GM23338 (cell line): Measurements from ENCODE around the gene DNAAF8. TPM values are rescaled to one million over a fixed set of nuclear protein-coding genes. Genes with fewer than 3 reads are reported as not detected.

Source experiments
- ATAC-seq: fragments of 200-7000 bp; cut with Tn5 transposase; 3 replicates; pipeline ENCODE4 v1.9.1; 2020
- DNase-seq: peaks from one replicate; pipeline ENCODE4 v3.0.0-alpha.2; 2015; ENCODE audit warnings: low spot score
- H2AFZ ChIP-seq: fragments of 200-600 bp; sonication (generic); 2 replicates; pipeline ENCODE4 v1.8.0; 2016; ENCODE audit warnings: antibody characterized with exemption, mild to moderate bottlenecking, moderate library complexity
- H3F3A ChIP-seq: fragments of 200-600 bp; sonication (generic); replicated peaks from 2 replicates; pipeline ENCODE4 v1.8.0; 2017; ENCODE audit warnings: antibody characterized with exemption, mixed run types, low read depth
- H3K27ac ChIP-seq: fragments of 200-600 bp; sonication (generic); 2 replicates; pipeline ENCODE4 v1.6.1; 2016; ENCODE audit warnings: low read depth
- H3K27me3 ChIP-seq: fragments of 200-600 bp; sonication (generic); 2 replicates; pipeline ENCODE4 v1.8.0; 2016; ENCODE audit warnings: mild to moderate bottlenecking, mixed run types, moderate library complexity; ENCODE audit not compliant: insufficient read depth
- H3K36me3 ChIP-seq: fragments of 200-600 bp; sonication (generic); 2 replicates; pipeline ENCODE4 v1.8.0; 2016; ENCODE audit warnings: mild to moderate bottlenecking; ENCODE audit not compliant: insufficient read depth
- H3K4me1 ChIP-seq: fragments of 200-600 bp; sonication (generic); 2 replicates; pipeline ENCODE4 v1.8.0; 2016; ENCODE audit warnings: mild to moderate bottlenecking, moderate library complexity; ENCODE audit not compliant: insufficient read depth
- H3K4me2 ChIP-seq: fragments of 200-600 bp; sonication (generic); 2 replicates; pipeline ENCODE4 v1.7.1; 2017; ENCODE audit warnings: mixed run types
- H3K4me3 ChIP-seq: fragments of 200-600 bp; sonication (generic); 2 replicates; pipeline ENCODE4 v1.6.1; 2016; ENCODE audit warnings: mixed run types
- H3K79me2 ChIP-seq: fragments of 200-600 bp; sonication (generic); replicated peaks from 2 replicates; pipeline ENCODE4 v1.8.0; 2017; ENCODE audit warnings: mild to moderate bottlenecking; ENCODE audit not compliant: insufficient read depth
- H3K9me2 ChIP-seq: fragments of 200-600 bp; sonication (generic); 2 replicates; pipeline ENCODE4 v1.8.0; 2017; ENCODE audit not compliant: insufficient read depth
- H4K20me1 ChIP-seq: fragments of 200-600 bp; sonication (generic); replicated peaks from 2 replicates; pipeline ENCODE4 v1.8.0; 2017; ENCODE audit warnings: mild to moderate bottlenecking; ENCODE audit not compliant: insufficient read depth
- H3K27ac Mint-ChIP-seq: 2 replicates; pipeline ENCODE4 v1.8.0; 2020; ENCODE audit warnings: inconsistent platforms, mild to moderate bottlenecking, moderate library complexity, mixed read lengths
- H3K27me3 Mint-ChIP-seq: 3 replicates; pipeline ENCODE4 v1.8.0; 2022; ENCODE audit warnings: low read depth, mild to moderate bottlenecking, moderate library complexity, mixed read lengths, inconsistent platforms; ENCODE audit not compliant: insufficient read depth, poor library complexity
- H3K36me3 Mint-ChIP-seq: 3 replicates; pipeline ENCODE4 v1.8.0; 2021; ENCODE audit warnings: low read depth, mild to moderate bottlenecking, inconsistent platforms, moderate library complexity, mixed read lengths
- H3K4me1 Mint-ChIP-seq: 3 replicates; pipeline ENCODE4 v1.8.0; 2020; ENCODE audit warnings: mild to moderate bottlenecking, inconsistent platforms, mixed read lengths
- H3K4me3 Mint-ChIP-seq: 3 replicates; pipeline ENCODE4 v1.8.0; 2021; ENCODE audit warnings: moderate library complexity, mild to moderate bottlenecking, inconsistent platforms, mixed read lengths
- H3K9me3 Mint-ChIP-seq: 3 replicates; pipeline ENCODE4 v1.8.0; 2020; ENCODE audit warnings: moderate library complexity, mild to moderate bottlenecking, inconsistent platforms, mixed read lengths
- CREB1 ChIP-seq: fragments of 250-450 bp; sonication (Bioruptor Pico); IDR thresholded peaks from 2 replicates; pipeline ENCODE4 v1.5.0; 2020; ENCODE audit warnings: low read depth, mild to moderate bottlenecking, moderate library complexity
- CTCF ChIP-seq, 2 experiments: fragments of 200-600 bp in 1 of 2; sonication (generic) in 1 of 2; conservative IDR thresholded peaks; 2 replicates each; pipeline versions ENCODE4 v1.5.1 to v1.6.1; 2016 to 2017; ENCODE audit warnings: antibody characterized with exemption in 2 of 2, low read depth in 2 of 2, mild to moderate bottlenecking in 2 of 2, moderate library complexity in 1 of 2
- ETS1 ChIP-seq: IDR thresholded peaks from 2 replicates; pipeline ENCODE4 v1.6.1; 2016; ENCODE audit warnings: antibody characterized with exemption
- EZH2 ChIP-seq: fragments of 200-600 bp; sonication (generic); IDR thresholded peaks from one replicate; pipeline ENCODE4 v1.8.0; 2017; ENCODE audit warnings: antibody characterized with exemption, mild to moderate bottlenecking, low read depth; ENCODE audit not compliant: unreplicated experiment
- EZH2phosphoT487 ChIP-seq: fragments of 200-600 bp; sonication (generic); IDR thresholded peaks from one replicate; pipeline ENCODE4 v1.8.1; 2018; ENCODE audit warnings: antibody characterized with exemption; ENCODE audit not compliant: unreplicated experiment
- JUNB ChIP-seq: IDR thresholded peaks from one replicate; pipeline ENCODE4 v1.6.1; 2016; ENCODE audit warnings: antibody characterized with exemption; ENCODE audit not compliant: unreplicated experiment
- NANOG ChIP-seq: IDR thresholded peaks from 2 replicates; pipeline ENCODE4 v1.6.1; 2016; ENCODE audit warnings: antibody characterized with exemption, borderline replicate concordance
- POLR2AphosphoS5 ChIP-seq: IDR thresholded peaks from 2 replicates; pipeline ENCODE4 v1.6.1; 2016; ENCODE audit warnings: antibody characterized with exemption, low read depth
- REST ChIP-seq: IDR thresholded peaks from one replicate; pipeline ENCODE4 v1.6.1; 2018; ENCODE audit warnings: antibody characterized with exemption; ENCODE audit not compliant: unreplicated experiment
- STAT1 ChIP-seq: IDR thresholded peaks from one replicate; pipeline ENCODE4 v1.6.1; 2016; ENCODE audit warnings: antibody characterized with exemption; ENCODE audit not compliant: unreplicated experiment
- ZNF114 ChIP-seq: fragments of 250-450 bp; sonication (Bioruptor Pico); IDR thresholded peaks from 2 replicates; pipeline ENCODE4 v1.5.0; 2020; ENCODE audit warnings: mild to moderate bottlenecking, moderate library complexity
- ZNF331 ChIP-seq: fragments of 250-450 bp; sonication (Bioruptor Pico); IDR thresholded peaks from 2 replicates; pipeline ENCODE4 v1.5.0; 2020; ENCODE audit warnings: low read depth, mild to moderate bottlenecking, moderate library complexity
- ZNF462 ChIP-seq: fragments of 250-450 bp; sonication (Bioruptor Pico); IDR thresholded peaks from 2 replicates; pipeline ENCODE4 v1.5.0; 2020; ENCODE audit warnings: mild to moderate bottlenecking, moderate library complexity
- polyA plus RNA-seq: library from polyadenylated mRNA; unstranded; fragments of >200 nt; fragmentation: Nextera tagmentation; extraction: Ambion mirVana; gene quantifications from 2 replicates; pipeline ENCODE4 v1.2.1, GENCODE V29; 2016
- total RNA-seq: library from RNA; depleted of rRNA; stranded (reverse); fragments of >200 nt; shearing (Covaris generic); gene quantifications from 2 replicates; pipeline ENCODE4 v1.2.3, GENCODE V29; 2014

Gene DNAAF8
- total and polyA plus RNA-seq, 2 experiments from 2014 or later = 0.34 to 1.3 TPM

GRCh38 chr16:4687946-4688673 lies 46.2 kb upstream of the DNAAF8 start:
- H3K4me1 ChIP-seq = no peaks in the 10 kb centered on the region; the same call in 1 of the 2 replicates
- Mint-ChIP-seq H3K27me3 (peaks cover 13% of the 10 kb centered on the region), H3K4me1 (no peaks in the 10 kb centered on the region), H3K4me3 (no peak overlapping the region), H3K9me3 (no peaks in the 10 kb centered on the region; the same call in 2 of the 3 replicates), H3K36me3 (peaks cover 11% of the 10 kb centered on the region; the same call in 1 of the 3 replicates), H3K27ac (0 out of 2 replicates have a peak overlapping the region, but pooled peaks have one; percentile 79)
- H3K9me2 ChIP-seq = no peaks in the 10 kb centered on the region
- H3K79me2 ChIP-seq = no peaks in the 10 kb centered on the region
- ATAC-seq = no peak
- DNase-seq = no peak
- TF ChIP-seq CTCF (conservative IDR thresholded peaks at IDR 0.05; ENCODE audit: low read depth in 2 of 2) (no peak), CREB1 (no peak), JUNB (no peak), ZNF462 (CRISPR knock-in tag) (no peak), ZNF114 (CRISPR knock-in tag) (no peak), STAT1 (no peak), REST (no peak), ETS1 (no peak), EZH2phosphoT487 (no peak), ZNF331 (no peak), NANOG (no peak), POLR2AphosphoS5 (no peak), EZH2 (no peak)
- no peak overlapping the region for H3K4me3 ChIP-seq
- no peak overlapping the region for H3K4me2 ChIP-seq
- no peaks in the 10 kb centered on the region for H3K27me3 ChIP-seq
- H4K20me1 ChIP-seq = no peaks in the 10 kb centered on the region
- no peak overlapping the region for H3K27ac ChIP-seq
- no peak overlapping the region for H2AFZ ChIP-seq
- no peaks in the 10 kb centered on the region for H3K36me3 ChIP-seq
- H3F3A ChIP-seq = no peaks in the 10 kb centered on the region; the same call in 1 of the 2 replicates
